Measurements from ENCODE around the gene EXOSC3.
A peak's percentile ranks its signal among the peaks of the same experiment; 100 is the strongest.

Gene EXOSC3

DNA sequence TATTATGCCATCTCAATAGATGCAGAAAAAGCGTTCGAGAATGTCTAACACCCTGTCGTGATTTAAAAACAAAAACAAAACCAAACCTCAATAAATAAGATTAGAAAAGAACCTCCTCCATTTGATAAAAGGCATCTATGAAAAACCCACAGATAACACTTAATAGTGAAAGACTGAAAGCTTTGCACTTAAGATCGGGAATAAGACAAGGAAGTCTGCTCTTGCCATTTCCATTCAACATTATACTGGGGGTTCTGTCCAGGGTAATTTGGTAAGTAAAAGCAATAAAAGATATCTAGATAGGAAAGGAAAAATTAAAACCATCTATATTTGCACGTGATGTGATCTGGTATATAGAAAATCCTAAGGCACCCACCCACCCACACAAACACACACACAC is 7.3 kb upstream of the EXOSC3 start:
- H3K4me3 ChIP-seq (ENCODE audit: low read depth, low read length): no peak overlapping the region
- TF ChIP-seq CTCF (IDR thresholded peaks at IDR 0.05; ENCODE audit: borderline replicate concordance, insufficient read depth, low read depth, low read length): no peak

DNA sequence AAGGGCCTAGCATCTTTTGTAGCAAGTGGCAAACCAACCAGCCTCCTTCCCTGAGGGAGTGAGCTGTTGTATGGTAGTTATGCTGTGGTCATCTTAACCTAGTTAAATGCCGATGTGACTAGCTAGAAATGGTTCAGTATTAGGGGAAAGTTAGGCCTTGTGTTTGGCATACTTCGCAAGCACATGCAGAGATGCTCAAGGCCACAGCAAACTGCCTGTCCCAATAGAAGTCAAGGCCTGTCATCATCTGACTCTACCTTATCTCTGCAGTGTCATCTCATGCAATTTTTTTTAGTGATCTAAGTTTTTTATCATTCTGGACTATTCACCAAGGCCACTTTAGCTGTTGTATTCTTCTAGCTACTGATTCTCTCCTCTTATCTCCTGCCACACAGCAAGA is 5.2 kb upstream of the EXOSC3 start:
- H3K4me3 ChIP-seq (ENCODE audit: low read depth, low read length): no peak overlapping the region
- no peak for TF ChIP-seq CTCF (IDR thresholded peaks at IDR 0.05; ENCODE audit: borderline replicate concordance, insufficient read depth, low read depth, low read length)

- no peak overlapping the region for H3K4me3 ChIP-seq (ENCODE audit: low read depth, low read length)
- TF ChIP-seq CTCF (IDR thresholded peaks at IDR 0.05; ENCODE audit: borderline replicate concordance, insufficient read depth, low read depth, low read length): no peak
Observed at GRCh38 chr9:37788332-37788731, 3.5 kb upstream of the EXOSC3 start.

GRCh38 chr9:37787059-37787458 is 2.2 kb upstream of the EXOSC3 start:
- no peak overlapping the region for H3K4me3 ChIP-seq (ENCODE audit: low read depth, low read length)
- TF ChIP-seq CTCF (IDR thresholded peaks at IDR 0.05; ENCODE audit: borderline replicate concordance, insufficient read depth, low read depth, low read length): no peak

DNA sequence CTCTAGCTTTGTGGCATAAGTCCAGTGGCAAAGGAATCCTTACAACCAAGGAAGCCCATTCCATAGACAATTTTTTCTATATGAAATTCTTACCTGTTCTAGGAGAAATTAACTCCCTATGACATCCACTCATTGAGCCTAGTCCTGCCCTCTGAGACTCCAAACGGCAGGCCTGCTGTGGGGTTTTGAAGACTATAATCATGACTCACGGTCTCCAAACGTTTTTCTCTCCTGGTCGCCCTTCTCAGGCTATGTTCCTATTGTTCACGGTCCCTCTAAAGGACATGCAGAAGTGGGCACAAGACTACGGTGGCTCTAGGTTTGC is 611 bp downstream of the EXOSC3 start:
- TF ChIP-seq CTCF (IDR thresholded peaks at IDR 0.05; ENCODE audit: borderline replicate concordance, insufficient read depth, low read depth, low read length): no peak

DNA sequence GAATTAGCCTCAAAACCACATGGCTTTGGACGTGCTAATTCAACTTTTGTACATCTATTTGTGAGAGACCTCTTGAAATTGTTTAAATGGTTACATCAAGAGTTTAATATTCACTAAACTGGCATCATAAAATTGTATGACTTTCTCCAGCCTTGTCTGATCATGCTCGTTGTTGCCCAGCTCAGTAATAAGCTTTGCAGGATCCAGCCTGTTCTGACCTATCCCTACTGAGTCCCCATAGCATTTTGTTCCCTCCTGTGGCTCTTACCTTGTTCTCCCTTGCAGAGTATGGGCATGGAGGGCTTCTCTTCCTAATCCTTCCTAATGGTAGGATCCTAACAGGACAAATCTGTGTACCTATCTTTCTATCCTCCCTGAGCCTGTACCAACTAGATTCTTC is 6.3 kb downstream of the EXOSC3 start:
- TF ChIP-seq CTCF (IDR thresholded peaks at IDR 0.05; ENCODE audit: borderline replicate concordance, insufficient read depth, low read depth, low read length): no peak
- no peak overlapping the region for H3K4me3 ChIP-seq (ENCODE audit: low read depth, low read length)

More for the DNA sequence above, 611 bp downstream of the EXOSC3 start:
- peak overlapping the region; percentile 82 for H3K4me3 ChIP-seq (ENCODE audit: low read depth, low read length)

GRCh38 chr9:37776328-37776727 is 8.5 kb downstream of the EXOSC3 start:
- TF ChIP-seq CTCF (IDR thresholded peaks at IDR 0.05; ENCODE audit: borderline replicate concordance, insufficient read depth, low read depth, low read length): no peak
- no peak overlapping the region for H3K4me3 ChIP-seq (ENCODE audit: low read depth, low read length)
